HG03139 (cell line): ENCODE results near the gene SEMA4D.

Source experiments
- ATAC-seq: cut with Tn5 transposase; IDR thresholded peaks from one replicate; pipeline ENCODE4 v1.9.1; 2021; ENCODE audit not compliant: unreplicated experiment

SEMA4D gene

DNA sequence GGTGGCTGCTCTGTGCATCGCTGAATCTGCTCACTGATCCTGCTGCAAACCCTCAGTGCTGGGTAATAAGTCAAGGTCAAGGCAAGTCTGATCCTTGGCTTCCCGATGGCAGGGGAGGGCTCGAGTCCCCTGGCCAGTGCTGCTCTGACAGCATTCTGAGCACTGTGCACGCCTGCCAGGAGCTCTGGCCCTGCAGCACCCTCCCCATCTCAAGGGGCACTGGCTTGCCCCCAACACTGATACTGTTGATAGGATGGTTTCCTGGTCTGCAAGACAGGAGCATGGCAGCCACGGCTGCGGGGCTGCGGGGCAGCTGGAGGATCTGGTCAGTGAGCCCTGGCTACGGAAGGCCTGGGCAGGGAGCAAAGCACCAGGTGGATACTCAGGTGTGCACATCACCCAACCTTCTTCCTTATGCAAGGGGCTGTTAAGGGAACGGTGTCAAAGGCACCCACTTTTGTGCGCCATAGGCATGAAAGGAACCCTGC, 107.8 kb downstream of the SEMA4D start:
- ATAC-seq = no peak

- no peak for ATAC-seq
Measured at GRCh38 chr9:89388868-89389177, 109.1 kb downstream of the SEMA4D start.

DNA sequence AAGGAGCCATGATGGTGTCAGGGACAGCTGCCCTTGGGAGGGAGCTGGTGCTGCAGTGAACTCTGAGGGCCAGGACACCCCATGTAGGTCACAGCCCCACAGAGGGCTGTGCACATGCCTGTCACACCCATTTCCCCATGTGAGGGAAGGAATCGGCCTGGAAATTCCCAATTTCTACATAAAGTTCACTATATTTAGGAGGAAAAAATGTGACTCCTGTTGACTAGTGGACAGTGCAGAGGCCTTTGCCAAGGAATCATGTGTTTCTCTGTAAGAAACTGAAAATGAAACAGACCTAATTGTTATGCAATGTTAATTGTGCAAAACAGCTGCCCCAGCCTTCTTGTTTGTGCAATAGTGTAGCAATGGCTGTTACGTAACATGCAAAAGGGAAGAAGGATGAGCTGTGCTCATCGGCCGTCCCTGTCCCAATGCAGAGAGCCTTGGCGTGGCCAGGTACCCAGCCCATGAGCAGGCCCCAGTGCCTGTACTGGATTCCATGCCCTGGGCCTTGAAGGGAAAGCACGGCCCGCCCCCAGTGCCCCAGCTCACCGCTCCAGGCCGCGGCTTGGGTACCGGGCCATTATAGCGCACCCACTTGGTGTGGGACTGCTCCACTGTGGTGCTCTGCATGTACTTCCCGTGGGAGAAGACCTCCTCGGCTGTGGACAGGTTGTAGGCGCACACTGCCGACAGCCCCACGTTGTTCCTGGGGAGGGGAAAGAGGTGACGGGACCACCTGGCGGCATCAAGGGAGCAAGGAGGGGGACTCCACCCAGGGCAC, 109.6 kb downstream of the SEMA4D start:
- ATAC-seq = no peak

GRCh38 chr9:89387197-89387849, 110.6 kb downstream of the SEMA4D start:
- ATAC-seq = no peak

- no peak for ATAC-seq
Measured at GRCh38 chr9:89386797-89387196, 111.1 kb downstream of the SEMA4D start.

DNA sequence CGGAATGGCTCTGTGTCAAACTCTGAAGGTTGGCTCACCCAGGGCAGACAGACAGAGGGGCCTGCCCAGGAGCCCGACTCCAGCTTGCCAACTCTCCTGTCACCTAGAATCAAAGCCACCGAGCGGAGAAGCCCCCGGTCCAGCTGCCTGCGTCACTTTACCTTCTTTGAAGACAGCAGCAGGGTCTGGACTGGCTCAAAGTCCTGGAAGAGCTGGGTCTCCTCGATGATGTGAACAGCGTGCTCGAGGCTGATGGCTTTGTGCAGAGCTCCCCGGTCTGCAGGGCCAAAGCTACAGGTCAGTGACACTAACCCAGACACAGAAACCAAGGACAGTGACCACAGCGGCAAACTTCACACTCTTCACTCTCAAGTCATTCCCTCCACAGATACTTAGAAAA, 111.7 kb downstream of the SEMA4D start:
- no peak for ATAC-seq

GRCh38 chr9:89384783-89385182, 113.1 kb downstream of the SEMA4D start:
- ATAC-seq = no peak

DNA sequence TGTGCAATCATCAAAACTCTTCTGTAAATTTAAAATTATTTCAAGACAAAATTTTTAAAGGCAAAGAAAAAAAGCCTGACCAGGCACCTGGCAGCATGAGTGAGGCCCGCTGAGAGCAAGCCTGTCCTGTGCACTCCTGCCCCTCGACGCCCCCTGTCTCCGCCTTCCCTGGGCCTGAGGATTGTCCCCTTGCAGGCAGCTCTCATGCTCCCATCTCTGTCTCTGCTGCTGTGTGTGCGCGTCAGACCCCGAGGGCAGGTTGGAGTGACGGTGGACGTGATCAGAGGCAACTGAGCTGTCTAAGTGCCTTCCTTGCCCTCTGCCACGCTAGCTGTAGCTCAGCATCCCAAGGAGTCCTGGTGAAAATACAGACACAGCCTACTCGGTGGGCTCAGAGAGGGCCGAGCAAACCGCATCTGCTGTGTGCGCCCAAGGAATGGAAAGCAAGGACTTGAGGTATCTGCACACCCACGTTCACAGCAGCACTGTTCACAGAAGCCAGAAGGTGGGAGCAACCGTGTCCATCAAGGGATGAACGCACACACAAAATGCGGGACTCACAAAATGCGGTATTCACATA, 114.1 kb downstream of the SEMA4D start:
- ATAC-seq = no peak

- ATAC-seq = no peak
Measured at GRCh38 chr9:89383030-89383720, 114.7 kb downstream of the SEMA4D start.

- ATAC-seq = no peak
Measured at GRCh38 chr9:89382026-89382986, 115.6 kb downstream of the SEMA4D start.

DNA sequence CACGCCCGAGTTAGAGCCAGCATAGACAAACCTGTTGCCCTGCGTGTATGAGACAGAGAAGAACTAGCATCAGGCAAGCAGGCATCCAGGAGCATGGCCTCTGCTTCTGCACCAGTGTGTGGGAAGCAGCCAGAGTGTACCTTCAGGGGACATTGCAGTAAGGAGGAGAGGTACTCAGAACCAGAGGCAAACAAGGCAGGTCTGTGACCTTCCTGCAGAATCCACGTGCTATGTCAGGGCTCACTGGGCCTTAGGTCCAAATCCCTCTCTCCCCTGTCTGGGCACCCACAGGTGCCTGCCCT, 116.7 kb downstream of the SEMA4D start:
- no peak for ATAC-seq

- ATAC-seq = no peak
Measured at GRCh38 chr9:89380437-89381307, 117.2 kb downstream of the SEMA4D start.

DNA sequence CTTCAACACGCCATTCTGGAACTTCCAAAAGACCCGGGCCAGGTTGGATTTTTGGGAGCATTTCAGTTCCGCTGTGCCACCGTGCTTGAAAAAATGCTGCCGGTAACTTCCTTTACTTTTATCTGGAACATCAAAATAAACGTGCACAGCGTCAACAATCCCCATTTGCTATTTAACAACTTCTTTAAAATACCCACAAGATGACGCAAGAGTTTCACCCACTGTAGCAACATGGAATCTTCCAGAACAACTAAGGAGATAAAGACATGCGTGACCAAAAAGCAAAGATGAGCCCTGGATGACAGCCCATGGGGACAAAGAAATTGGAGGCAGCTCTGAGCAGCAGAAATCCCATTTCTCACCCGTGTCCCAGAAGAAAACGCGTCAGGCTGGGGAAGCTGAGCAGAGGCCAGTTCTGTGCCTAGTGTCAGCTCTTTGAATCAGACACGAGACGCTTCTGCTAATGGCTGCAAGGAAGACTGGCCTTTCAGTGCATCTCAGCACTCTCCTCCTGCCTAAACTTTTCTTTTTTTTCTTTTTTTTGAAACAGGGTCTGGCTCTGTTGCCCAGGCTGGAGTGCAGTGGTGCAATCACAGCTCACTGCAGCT, 118.3 kb downstream of the SEMA4D start:
- no peak for ATAC-seq

- no peak for ATAC-seq
Measured at GRCh38 chr9:89379031-89379430, 118.9 kb downstream of the SEMA4D start.

- no peak for ATAC-seq
Measured at GRCh38 chr9:89378541-89378940, 119.4 kb downstream of the SEMA4D start.

- no peak for ATAC-seq
Measured at GRCh38 chr9:89377411-89377810, 120.5 kb downstream of the SEMA4D start.

DNA sequence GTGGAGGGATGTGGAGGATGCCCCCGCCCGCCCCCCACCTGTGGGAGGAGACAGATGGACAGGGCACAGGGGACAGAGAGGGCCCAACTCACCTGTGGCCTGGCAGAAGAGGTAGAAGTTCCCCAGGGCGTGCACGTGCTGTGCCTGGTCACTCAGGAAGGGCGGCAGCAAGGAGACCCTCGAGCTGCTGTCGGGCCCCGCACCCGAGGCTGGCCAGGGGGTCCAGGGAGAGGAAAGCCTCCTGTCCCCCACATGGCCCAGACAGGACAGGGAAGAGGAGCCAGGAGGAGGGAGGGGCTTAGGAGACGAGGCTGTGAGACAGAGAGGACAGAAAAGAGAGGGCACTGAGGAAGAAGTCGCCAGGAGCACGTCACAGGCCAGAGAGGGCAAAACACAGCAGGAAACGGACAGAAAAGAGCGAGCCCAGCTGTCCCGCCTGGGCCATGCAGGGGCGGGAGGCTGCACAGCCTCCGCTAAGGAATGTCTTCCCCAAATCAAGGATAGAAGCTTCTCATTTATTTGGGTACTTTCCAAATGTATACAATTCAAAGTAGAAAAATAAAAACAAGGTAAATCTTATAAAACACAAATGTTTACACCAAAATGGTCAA, 121.1 kb downstream of the SEMA4D start:
- no peak for ATAC-seq

GRCh38 chr9:89376286-89376685, 121.6 kb downstream of the SEMA4D start:
- no peak for ATAC-seq

DNA sequence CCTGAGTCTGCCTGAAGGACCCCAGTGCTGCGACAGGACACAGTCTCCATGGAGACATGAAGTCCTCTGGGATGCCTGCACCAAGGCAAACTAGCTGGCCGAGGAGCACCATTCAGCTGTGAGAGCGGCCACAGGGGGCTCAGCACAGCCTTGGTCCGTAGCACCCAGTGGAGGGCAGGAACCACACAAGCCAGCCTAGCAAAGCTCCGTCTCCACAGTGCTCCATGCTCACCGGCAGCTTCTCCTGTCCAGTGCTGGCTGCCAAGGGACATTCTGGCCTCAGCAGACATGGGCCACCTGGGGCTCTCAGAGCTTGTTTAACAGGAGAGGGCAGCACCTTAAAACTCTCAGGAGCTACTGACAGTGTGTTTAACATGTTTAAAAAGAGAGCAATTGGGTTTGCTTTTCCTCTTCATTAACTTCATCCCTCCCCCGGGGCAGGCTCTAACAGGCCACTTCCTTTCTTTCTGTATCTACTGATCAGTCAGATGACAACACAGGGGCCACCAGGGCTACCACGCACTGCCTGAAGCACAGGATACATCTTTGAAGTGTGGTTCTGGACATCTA, 122.6 kb downstream of the SEMA4D start:
- peak; percentile 71 for ATAC-seq
